HG03135 (cell line): ENCODE measurements around the gene DEGS1.

Source experiments
- ATAC-seq: cut with Tn5 transposase; IDR thresholded peaks from one replicate; pipeline ENCODE4 v1.9.1; 2021; ENCODE audit warnings: mild to moderate bottlenecking, moderate library complexity; ENCODE audit not compliant: unreplicated experiment

Gene DEGS1

GRCh38 chr1:224212618-224213061 lies 29.6 kb downstream of the DEGS1 start:
- ATAC-seq: no peak

- ATAC-seq: no peak
These were observed 30.5 kb downstream of the DEGS1 start for GRCh38 chr1:224213438-224214119.

GRCh38 chr1:224216382-224216781 lies 33.3 kb downstream of the DEGS1 start:
- no peak for ATAC-seq

- no peak for ATAC-seq
These were observed 34.9 kb downstream of the DEGS1 start for GRCh38 chr1:224217655-224218623.

GRCh38 chr1:224219011-224219611 lies 36.1 kb downstream of the DEGS1 start:
- no peak for ATAC-seq

- ATAC-seq: no peak
These were observed 36.6 kb downstream of the DEGS1 start for GRCh38 chr1:224219612-224220059.

- ATAC-seq: no peak
These were observed 41.0 kb downstream of the DEGS1 start for GRCh38 chr1:224223819-224224714.

- ATAC-seq: no peak
These were observed 43.9 kb downstream of the DEGS1 start for GRCh38 chr1:224226849-224227502.

GRCh38 chr1:224234017-224234416 lies 51.0 kb downstream of the DEGS1 start:
- ATAC-seq: no peak

GRCh38 chr1:224235813-224236493 lies 52.9 kb downstream of the DEGS1 start:
- no peak for ATAC-seq

- no peak for ATAC-seq
These were observed 54.3 kb downstream of the DEGS1 start for GRCh38 chr1:224237119-224237881.

GRCh38 chr1:224238212-224238611 lies 55.2 kb downstream of the DEGS1 start:
- ATAC-seq: no peak

GRCh38 chr1:224238756-224239155 lies 55.7 kb downstream of the DEGS1 start:
- ATAC-seq: no peak
